BLaER1 treated with 17β-estradiol and CSF1 and Interleukin-3, amounts not matched to agents 10 nM and 100 nM (cell line): ENCODE results near the gene IRAK3.
"Not testable (repeated sequence)": the region's sequence is repeated elsewhere in the genome, so short reads cannot be mapped to it uniquely, and the experiment has no call there.

Source experiments
- H3K27ac ChIP-seq, 11 experiments: shearing (Covaris generic); formaldehyde crosslinking; 2 replicates each; pipeline ENCODE4 v1.8.1; 2022
- H3K27me3 ChIP-seq, 11 experiments: shearing (Covaris generic); formaldehyde crosslinking; 2 replicates each; pipeline ENCODE4 v1.8.1; 2022
- H3K36me3 ChIP-seq, 11 experiments: shearing (Covaris generic); formaldehyde crosslinking; 2 replicates each; pipeline ENCODE4 v1.8.1; 2022
- H3K4me1 ChIP-seq, 10 experiments: shearing (Covaris generic); formaldehyde crosslinking; 2 replicates each; pipeline ENCODE4 v1.8.1; 2022
- H3K4me2 ChIP-seq, 11 experiments: shearing (Covaris generic); formaldehyde crosslinking; 2 replicates each; pipeline ENCODE4 v1.8.1; 2022
- H3K4me3 ChIP-seq, 10 experiments: shearing (Covaris generic); formaldehyde crosslinking; 2 replicates each; pipeline ENCODE4 v1.8.1; 2022
- H3K9ac ChIP-seq, 11 experiments: shearing (Covaris generic); formaldehyde crosslinking; 2 replicates each; pipeline ENCODE4 v1.8.1; 2022
- H3K9me3 ChIP-seq, 11 experiments: shearing (Covaris generic); formaldehyde crosslinking; replicated peaks in 1 of 11; 2 replicates each; pipeline ENCODE4 v1.8.1; 2022
- H4K20me1 ChIP-seq, 11 experiments: shearing (Covaris generic); formaldehyde crosslinking; 2 replicates each; pipeline ENCODE4 v1.8.1; 2022
- Cebpa-rat ChIP-seq, 11 experiments: shearing (Covaris generic); IDR thresholded peaks; 2 replicates each; pipeline ENCODE4 v1.8.1; 2022

IRAK3 gene

DNA sequence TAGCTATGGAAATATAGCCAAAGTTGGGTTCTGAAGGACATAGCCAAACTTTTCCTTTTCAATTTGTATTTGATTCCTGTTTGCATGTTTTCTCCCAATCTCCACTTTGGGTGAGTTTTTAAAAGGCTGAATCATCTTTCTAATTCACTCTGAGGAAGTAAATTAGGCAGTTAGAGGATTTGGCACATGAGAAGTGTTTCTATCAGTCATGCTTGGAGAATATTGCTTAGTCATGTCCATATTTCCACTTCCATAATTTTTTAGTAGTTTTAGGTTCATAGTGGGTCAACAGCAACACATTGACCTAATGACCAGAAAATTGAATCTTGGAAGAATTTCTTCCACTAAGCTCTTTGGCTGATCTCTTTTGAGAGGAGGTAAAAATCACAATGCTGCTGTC lies 21.8 kb downstream of the IRAK3 start:
- no peak for TF ChIP-seq Cebpa-rat (IDR thresholded peaks at IDR 0.05)
- Histone ChIP-seq H3K9me3 (peaks cover 0 to 52% (median 12%) of the 10 kb centered on the region in 11 experiments; a peak in 12 of 22 replicates), H3K4me2 (peak overlapping the region in 7 of 11 experiments; percentile 22 to 77 (median 56); a peak in 13 of 22 replicates), H3K4me1 (peaks cover 0 to 58% (median 28%) of the 10 kb centered on the region in 10 experiments; a peak in 12 of 20 replicates), H3K36me3 (peaks cover 0 to 40% (median 0%) of the 10 kb centered on the region in 11 experiments; a peak in 6 of 22 replicates), H3K9ac (peak overlapping the region in 2 of 11 experiments; percentile 16 to 27; a peak in 3 of 22 replicates), H4K20me1 (no peaks in the 10 kb centered on the region), H3K4me3 (no peak overlapping the region), H3K27me3 (no peaks in the 10 kb centered on the region), H3K27ac (peak overlapping the region in 8 of 11 experiments; percentile 27 to 75 (median 59); a peak in 15 of 22 replicates)

DNA sequence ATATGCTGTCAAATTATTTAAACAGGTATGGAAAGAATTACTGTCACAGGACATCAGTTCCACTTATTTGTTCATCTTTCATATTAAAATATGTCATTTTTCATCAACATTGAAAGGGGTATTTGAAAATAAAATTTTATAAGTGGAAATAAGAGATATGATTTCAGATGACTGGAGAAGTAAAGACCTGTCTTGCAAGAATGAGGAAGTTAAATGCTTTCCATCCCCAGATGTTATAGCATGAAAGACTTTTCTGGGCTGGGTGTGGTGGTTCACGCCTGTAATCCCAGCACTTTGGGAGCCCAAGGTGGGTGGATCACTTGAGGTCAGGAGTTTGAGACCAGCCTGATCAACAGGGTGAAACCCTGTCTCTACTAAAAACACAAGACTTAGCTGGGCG lies 22.6 kb downstream of the IRAK3 start:
- H3K4me3 ChIP-seq, H3K9ac ChIP-seq, H4K20me1 ChIP-seq, H3K27me3 ChIP-seq: not testable (repeated sequence)
- peaks cover 0 to 66% (median 34%) of the 10 kb centered on the region in 10 experiments; a peak in 13 of 20 replicates for H3K4me1 ChIP-seq
- peak overlapping the region in 6 of 11 experiments; percentile 38 to 75 (median 62); a peak in 10 of 22 replicates for H3K27ac ChIP-seq
- peaks cover 0 to 44% (median 0%) of the 10 kb centered on the region in 11 experiments; a peak in 6 of 22 replicates for H3K36me3 ChIP-seq
- peaks cover 0 to 60% (median 12%) of the 10 kb centered on the region in 11 experiments; a peak in 12 of 22 replicates for H3K9me3 ChIP-seq
- H3K4me2 ChIP-seq, result peak overlapping the region in 6 of 11 experiments; percentile 34 to 77 (median 59); a peak in 12 of 22 replicates

DNA sequence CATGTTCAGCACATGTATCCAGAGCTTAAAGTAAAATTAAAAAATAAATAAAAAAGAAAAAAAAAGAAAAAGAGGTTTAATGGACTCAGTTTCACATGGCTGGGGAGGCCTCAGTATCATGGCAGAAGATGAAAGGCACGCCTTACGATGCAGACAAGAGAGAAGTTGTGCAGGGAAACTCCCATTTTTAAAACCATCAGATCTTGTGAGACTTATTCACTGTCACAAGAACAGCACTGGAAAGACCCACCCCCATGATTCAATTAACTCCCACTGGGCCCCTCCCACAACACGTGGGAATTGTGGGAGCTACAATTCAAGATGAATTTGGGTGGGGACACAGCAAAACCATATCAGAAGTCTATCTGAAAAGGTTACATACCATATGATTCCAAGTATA lies 24.0 kb downstream of the IRAK3 start:
- Histone ChIP-seq H3K36me3 (peaks cover 0 to 40% (median 0%) of the 10 kb centered on the region in 11 experiments; a peak in 6 of 22 replicates), H3K4me1 (peaks cover 11 to 72% (median 47%) of the 10 kb centered on the region in 10 experiments), H3K4me2 (peak overlapping the region in 3 of 11 experiments; percentile 56 to 77 (median 75); a peak in 4 of 22 replicates), H3K9me3 (peaks cover 0 to 58% (median 12%) of the 10 kb centered on the region in 11 experiments; a peak in 12 of 22 replicates)
- not testable (repeated sequence) for H3K27me3 ChIP-seq, H4K20me1 ChIP-seq, H3K9ac ChIP-seq, H3K27ac ChIP-seq, H3K4me3 ChIP-seq

DNA sequence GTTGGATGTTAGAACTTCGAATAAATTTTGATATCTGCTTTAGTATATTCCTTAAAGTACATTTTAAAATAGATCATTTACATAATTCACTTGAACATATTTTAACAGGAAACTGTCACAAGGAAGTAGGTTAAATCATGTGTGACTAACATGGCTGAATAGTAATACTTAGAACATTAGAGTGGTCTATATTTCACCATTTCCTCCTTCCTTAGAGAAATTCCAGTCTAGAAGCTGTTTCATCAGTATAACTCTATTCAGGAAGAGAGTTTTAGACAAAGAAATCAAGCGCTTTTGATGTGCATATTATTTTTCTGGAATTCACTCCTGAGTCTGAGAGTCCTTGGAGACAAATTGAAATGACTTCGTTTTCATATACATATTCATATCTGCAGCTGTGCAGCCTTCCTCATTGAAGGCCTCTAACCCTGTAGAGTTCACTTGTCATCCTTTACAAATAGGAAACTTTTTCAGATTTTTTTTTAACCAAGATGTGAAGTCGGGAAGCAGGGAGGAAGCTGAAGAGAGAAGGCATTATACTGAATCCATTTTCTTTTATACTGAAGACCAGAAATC lies 28.4 kb downstream of the IRAK3 start:
- H4K20me1 ChIP-seq, result no peaks in the 10 kb centered on the region
- H3K27ac ChIP-seq, result peak overlapping the region; percentile 47 to 78 (median 68); a peak in 21 of 22 replicates
- no peaks in the 10 kb centered on the region for H3K27me3 ChIP-seq
- H3K36me3 ChIP-seq, result peaks cover 0 to 65% (median 0%) of the 10 kb centered on the region in 11 experiments; a peak in 5 of 22 replicates
- H3K4me2 ChIP-seq, result peak overlapping the region; percentile 10 to 65 (median 51); a peak in 21 of 22 replicates
- H3K9me3 ChIP-seq, result peaks cover 20 to 81% (median 37%) of the 10 kb centered on the region in 11 experiments
- no peak for TF ChIP-seq Cebpa-rat (IDR thresholded peaks at IDR 0.05)
- H3K4me3 ChIP-seq, result no peak overlapping the region
- peaks cover 12 to 48% (median 30%) of the 10 kb centered on the region in 10 experiments for H3K4me1 ChIP-seq
- peak overlapping the region in 7 of 11 experiments; percentile 10 to 42 (median 33); a peak in 8 of 22 replicates for H3K9ac ChIP-seq

DNA sequence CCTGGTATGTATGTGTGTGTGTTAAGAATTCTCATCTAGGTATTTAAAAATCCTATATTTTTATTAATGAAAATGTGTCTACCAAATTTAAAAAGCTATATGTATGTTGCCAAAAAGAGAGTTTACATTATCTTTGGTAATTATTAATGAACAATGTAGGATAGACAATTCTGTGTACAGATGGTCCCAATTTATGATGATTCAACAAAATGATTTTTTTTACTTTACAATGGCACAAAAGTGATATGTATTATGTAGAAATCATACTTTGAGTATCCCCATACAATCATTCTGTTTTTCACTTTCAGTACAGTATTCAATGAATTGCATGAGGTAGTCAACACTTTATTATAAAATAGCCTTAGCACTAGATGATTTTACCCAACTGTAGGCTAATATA lies 39.4 kb downstream of the IRAK3 start:
- Histone ChIP-seq H3K36me3 (peaks cover 0 to 50% (median 0%) of the 10 kb centered on the region in 11 experiments; a peak in 4 of 22 replicates), H3K4me1 (no peaks in the 10 kb centered on the region), H3K9me3 (no peaks in the 10 kb centered on the region), H3K27ac (no peak overlapping the region), H3K4me3 (no peak overlapping the region), H3K9ac (no peak overlapping the region), H3K27me3 (no peaks in the 10 kb centered on the region), H3K4me2 (no peak overlapping the region), H4K20me1 (no peaks in the 10 kb centered on the region)
- TF ChIP-seq Cebpa-rat (IDR thresholded peaks at IDR 0.05), result no peak

DNA sequence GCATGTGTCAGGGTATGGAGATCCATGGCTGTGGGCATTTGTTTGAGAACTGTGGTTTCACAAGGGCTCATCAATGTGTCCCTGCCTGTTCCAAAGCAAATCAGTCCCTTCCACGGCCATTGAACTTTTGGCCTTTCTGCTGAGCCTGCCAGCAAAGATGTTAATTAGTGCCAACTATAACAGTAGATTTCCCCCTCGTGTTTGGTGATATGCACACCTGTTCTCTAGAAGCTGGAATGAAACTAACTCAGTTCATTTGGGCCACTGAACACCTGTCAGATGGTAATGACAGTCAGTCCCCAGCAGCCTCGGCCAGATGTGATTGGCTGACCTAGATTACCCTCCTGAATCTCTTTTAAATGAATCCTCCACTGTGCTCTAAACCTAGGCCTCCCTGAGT lies 43.2 kb downstream of the IRAK3 start:
- Histone ChIP-seq H3K4me2 (no peak overlapping the region), H3K9ac (no peak overlapping the region), H3K27ac (no peak overlapping the region), H3K27me3 (peaks cover 0 to 34% (median 31%) of the 10 kb centered on the region in 11 experiments; a peak in 18 of 22 replicates), H3K4me3 (no peak overlapping the region), H3K4me1 (peaks cover 0 to 15% (median 4%) of the 10 kb centered on the region in 10 experiments; a peak in 9 of 20 replicates), H4K20me1 (no peaks in the 10 kb centered on the region), H3K36me3 (peaks cover 0 to 38% (median 0%) of the 10 kb centered on the region in 11 experiments; a peak in 4 of 22 replicates), H3K9me3 (no peaks in the 10 kb centered on the region)
- no peak for TF ChIP-seq Cebpa-rat (IDR thresholded peaks at IDR 0.05)

DNA sequence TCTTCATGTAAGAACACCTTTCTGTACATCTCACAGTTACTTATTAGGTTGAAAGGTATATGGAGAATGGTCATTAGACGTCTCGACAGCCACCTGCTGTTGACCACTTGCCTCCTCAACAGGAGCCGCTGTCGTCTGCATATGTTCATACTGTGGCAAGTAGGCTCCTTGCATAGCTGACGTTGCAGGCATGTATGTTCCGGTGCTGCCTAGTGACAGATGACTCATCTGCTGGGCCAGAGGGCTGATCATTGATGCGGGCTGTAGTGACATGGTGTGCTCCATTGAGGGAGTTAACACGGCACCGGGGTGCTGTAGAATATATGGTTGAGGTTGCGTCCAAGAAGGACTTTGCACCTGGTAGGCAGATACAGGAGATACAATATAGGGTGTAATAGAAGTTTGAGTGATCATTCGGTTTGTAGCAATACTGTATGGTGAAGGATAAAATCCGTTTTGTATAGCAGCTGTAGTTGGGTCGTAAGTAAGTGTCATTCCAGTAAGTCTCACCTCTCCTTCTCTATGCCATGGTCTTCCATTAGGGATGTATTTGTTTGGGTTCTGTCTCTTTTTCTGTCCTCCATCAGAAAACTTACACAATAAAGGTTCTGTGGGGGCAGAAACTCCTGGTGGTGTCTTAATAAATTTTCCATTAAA lies 45.2 kb downstream of the IRAK3 start:
- H3K27ac ChIP-seq, H3K4me3 ChIP-seq, H3K9ac ChIP-seq, H3K9me3 ChIP-seq, H4K20me1 ChIP-seq: not testable (repeated sequence)
- Histone ChIP-seq H3K4me1 (peaks cover 0 to 34% (median 12%) of the 10 kb centered on the region in 10 experiments; a peak in 10 of 20 replicates), H3K36me3 (peaks cover 0 to 27% (median 0%) of the 10 kb centered on the region in 11 experiments; a peak in 4 of 22 replicates), H3K4me2 (peak overlapping the region in 2 of 11 experiments; percentile 58 to 85; a peak in 1 of 22 replicates), H3K27me3 (peaks cover 0 to 34% (median 31%) of the 10 kb centered on the region in 11 experiments; a peak in 18 of 22 replicates)

DNA sequence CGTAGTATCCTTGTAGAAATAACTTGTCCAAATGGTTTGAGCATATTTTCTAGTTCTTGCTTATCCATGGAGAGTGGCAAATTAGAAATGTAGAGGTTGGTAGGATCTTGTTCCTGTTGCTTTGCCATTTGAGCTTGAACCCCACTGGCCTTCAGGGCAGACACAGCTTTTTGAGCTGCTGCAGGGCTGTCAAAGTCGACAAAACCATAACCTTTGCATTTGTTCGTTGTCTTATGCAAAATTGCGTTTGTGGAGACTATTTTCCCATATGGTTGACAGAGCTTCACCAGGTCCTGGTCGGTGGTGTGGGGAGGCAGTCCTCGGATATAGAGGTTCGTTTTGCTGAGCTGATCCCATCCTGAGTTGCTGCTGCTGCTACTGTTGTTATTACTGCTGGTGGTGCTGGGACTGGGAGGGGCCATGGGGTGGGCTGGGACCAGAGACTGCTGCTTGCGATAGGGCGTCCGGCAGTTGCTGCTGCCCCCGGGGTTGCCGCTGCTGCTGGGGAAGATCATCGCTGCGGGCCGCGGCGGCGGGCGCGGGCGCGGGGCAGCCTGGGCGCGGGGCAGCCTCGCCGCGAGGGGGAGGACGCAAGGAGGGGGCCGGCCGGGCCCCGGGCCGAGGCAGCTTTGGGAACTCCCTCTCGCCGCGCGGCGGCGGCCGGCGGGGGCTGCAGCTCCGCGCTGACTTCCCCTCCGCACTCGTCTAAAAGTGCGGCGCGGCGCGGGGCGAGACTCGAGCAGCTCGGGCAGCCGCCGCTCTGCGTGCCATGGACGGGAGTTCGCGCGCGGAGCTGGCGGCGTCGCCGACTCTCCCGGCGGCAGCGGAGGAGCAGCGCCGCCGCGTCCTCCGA lies 46.0 kb downstream of the IRAK3 start:
- H3K27me3 ChIP-seq, result peaks cover 0 to 34% (median 31%) of the 10 kb centered on the region in 11 experiments; a peak in 18 of 22 replicates
- H3K4me2 ChIP-seq, result peak overlapping the region; percentile 51 to 85 (median 58); a peak in 19 of 22 replicates
- peak overlapping the region in 5 of 11 experiments; percentile 38 to 66 (median 59); a peak in 8 of 22 replicates for H3K27ac ChIP-seq
- H3K9ac ChIP-seq, result peak overlapping the region in 10 of 11 experiments; percentile 46 to 74 (median 56); a peak in 18 of 22 replicates
- H3K36me3 ChIP-seq, result peaks cover 0 to 22% (median 0%) of the 10 kb centered on the region in 11 experiments; a peak in 3 of 22 replicates
- not testable (repeated sequence) for H4K20me1 ChIP-seq, H3K9me3 ChIP-seq
- peaks cover 0 to 42% (median 13%) of the 10 kb centered on the region in 10 experiments; a peak in 10 of 20 replicates for H3K4me1 ChIP-seq
- peak overlapping the region; percentile 46 to 67 (median 56) for H3K4me3 ChIP-seq
